HepG2 (cell line): ENCODE data around the gene MATR3. TPM values are rescaled to one million over a fixed set of nuclear protein-coding genes. Genes with fewer than 3 reads are reported as not detected.
A peak's percentile ranks its signal among the peaks of the same experiment; 100 is the strongest.

Experiments
- ATAC-seq: fragments of 200-7000 bp; cut with Tn5 transposase; 3 replicates; pipeline ENCODE4 v1.9.1; 2020; ENCODE audit warnings: mild to moderate bottlenecking, moderate library complexity
- BruUV-seq: library from RNA; stranded (reverse); fragments of 400-500 nt; replicated peaks from 2 replicates; lab custom pipeline; 2021; lab: Mats Ljungman, UMichigan
- CTCF ChIA-PET: fragments of 300-600 bp; formaldehyde crosslinking; extraction: SDS; loops from one replicate; lab custom pipeline; 2021; ENCODE audit warnings: low total read pairs, inconsistent platforms, low intra/inter-chr PET ratio; lab: Yijun Ruan, JAX
- POLR2A ChIA-PET: fragments of 350-600 bp; sonication (Branson Sonifier 250); formaldehyde crosslinking; loops from one replicate; lab custom pipeline; 2020; ENCODE audit warnings: antibody characterized with exemption, inconsistent platforms; lab: Yijun Ruan, JAX
- DNase-seq: peaks from one replicate; pipeline ENCODE4 v3.0.0-alpha.2; 2015; ENCODE audit warnings: low spot score
- FAIRE-seq: peaks from 3 replicates; lab custom pipeline; 2011; peaks lifted over from hg19 to GRCh38; lab: Jason Lieb, UNC
- H2AFZ ChIP-seq: one replicate; pipeline ENCODE4 v1.6.1; 2011; ENCODE audit warnings: low read length, inconsistent platforms
- H3K27ac ChIP-seq: fragments of 300-600 bp; 3 replicates; pipeline ENCODE4 v1.8.0; 2011; ENCODE audit warnings: mixed run types, mild to moderate bottlenecking, mixed read lengths, low read length, inconsistent platforms; ENCODE audit not compliant: insufficient read depth; ENCODE audit errors: extremely low read length
- H3K27me3 ChIP-seq, 2 experiments: fragments of 200-600 bp in 1 of 2; 2 replicates in 1 of 2; 3 replicates in 1 of 2; pipeline versions ENCODE4 v1.6.0 to v1.8.0; 2011; ENCODE audit warnings: low read length in 2 of 2, mild to moderate bottlenecking in 2 of 2, moderate library complexity in 2 of 2, inconsistent platforms in 1 of 2; ENCODE audit not compliant: insufficient read depth in 2 of 2, control insufficient read depth in 1 of 2
- H3K36me3 ChIP-seq, 2 experiments: fragments of 200-600 bp in 1 of 2; replicated peaks in 1 of 2; 2 replicates in 1 of 2; 3 replicates in 1 of 2; pipeline versions ENCODE4 v1.5.1 to v1.8.0; 2011; ENCODE audit warnings: low read length in 2 of 2, inconsistent platforms in 1 of 2; ENCODE audit not compliant: insufficient read depth in 2 of 2, control insufficient read depth in 1 of 2
- H3K4me1 ChIP-seq: 2 replicates; pipeline ENCODE4 v1.5.1; 2012; ENCODE audit warnings: low read length, inconsistent platforms; ENCODE audit not compliant: insufficient read depth
- H3K4me2 ChIP-seq: 2 replicates; pipeline ENCODE4 v1.6.0; 2011; ENCODE audit warnings: low read depth, low read length, inconsistent platforms
- H3K4me3 ChIP-seq, 3 experiments: fragments of 200-600 bp in 1 of 3; sonication (generic), shearing (Covaris generic) in 1 of 3; replicated peaks in 1 of 3; 2 replicates each; pipeline ENCODE4 v1.5.1; 2011 to 2016; ENCODE audit warnings: low read length in 3 of 3, inconsistent platforms in 2 of 3, low read depth in 2 of 3, mild to moderate bottlenecking in 2 of 3, control low read depth in 1 of 3, mixed read lengths in 1 of 3; ENCODE audit not compliant: insufficient read depth in 1 of 3
- H3K79me2 ChIP-seq: one replicate; pipeline ENCODE4 v1.6.1; 2011; ENCODE audit warnings: low read length, inconsistent platforms; ENCODE audit not compliant: insufficient read depth
- H3K9ac ChIP-seq: 2 replicates; pipeline ENCODE4 v1.6.0; 2011; ENCODE audit warnings: mild to moderate bottlenecking, low read depth, low read length, inconsistent platforms; ENCODE audit not compliant: insufficient read depth
- H3K9me3 ChIP-seq: 2 replicates; pipeline ENCODE4 v1.5.1; 2012; ENCODE audit warnings: mild to moderate bottlenecking, low read length
- H4K20me1 ChIP-seq: 2 replicates; pipeline ENCODE4 v1.6.0; 2011; ENCODE audit warnings: inconsistent platforms, mild to moderate bottlenecking, low read length, moderate library complexity; ENCODE audit not compliant: insufficient read depth
- NFKB2 ChIP-seq: sonication (generic); formaldehyde crosslinking; IDR thresholded peaks from 2 replicates; pipeline ENCODE4 v1.4.0; 2020; ENCODE audit warnings: missing genetic modification reagents, borderline replicate concordance
- NONO ChIP-seq, 2 experiments: fragments of 450-650 bp in 1 of 2; sonication (generic) in 1 of 2; formaldehyde crosslinking in 1 of 2; IDR thresholded peaks in 1 of 2; conservative IDR thresholded peaks in 1 of 2; 2 replicates each; pipeline versions ENCODE4 v1.6.1 to v1.8.0; 2017 to 2022; ENCODE audit warnings: mild to moderate bottlenecking in 1 of 2, missing genetic modification reagents in 1 of 2, moderate library complexity in 1 of 2
- PAF1 ChIP-seq: IDR thresholded peaks from 2 replicates; pipeline ENCODE4 v1.6.1; 2016; ENCODE audit warnings: missing genetic modification reagents, missing compliant biosample characterization
- PHB2 ChIP-seq: fragments of 450-650 bp; IDR thresholded peaks from 2 replicates; pipeline ENCODE4 v1.6.1; 2018; ENCODE audit not compliant: partially characterized antibody
- POLR2AphosphoS5 ChIP-seq: IDR thresholded peaks from 2 replicates; pipeline ENCODE4 v1.6.1; 2012; ENCODE audit warnings: low read depth, low read length
- POLR2G ChIP-seq: fragments of 200-400 bp; formaldehyde crosslinking; IDR thresholded peaks from 2 replicates; pipeline ENCODE4 v1.6.1; 2018; ENCODE audit warnings: mild to moderate bottlenecking, low read depth, low read length, moderate library complexity
- SOX6 ChIP-seq, 2 experiments: fragments of 450-650 bp in 1 of 2; sonication (generic) in 1 of 2; formaldehyde crosslinking in 1 of 2; IDR thresholded peaks; 2 replicates each; pipeline versions ENCODE4 v1.4.0 to v1.6.1; 2017 to 2020; ENCODE audit warnings: antibody characterized with exemption in 1 of 2, mild to moderate bottlenecking in 1 of 2, missing genetic modification reagents in 1 of 2
- STAG1 ChIP-seq: sonication (generic); formaldehyde crosslinking; IDR thresholded peaks from 2 replicates; pipeline ENCODE4 v1.4.0; 2020; ENCODE audit warnings: missing genetic modification reagents
- ZBTB42 ChIP-seq: sonication (generic); formaldehyde crosslinking; IDR thresholded peaks from 2 replicates; pipeline ENCODE4 v1.5.0; 2020; ENCODE audit warnings: mild to moderate bottlenecking, missing genetic modification reagents
- ZXDC ChIP-seq: sonication (generic); formaldehyde crosslinking; IDR thresholded peaks from 2 replicates; pipeline ENCODE4 v1.5.0; 2020; ENCODE audit warnings: mild to moderate bottlenecking, missing genetic modification reagents
- WGBS: methylation state at CpG from one replicate; pipeline ENCODE4 v1.1.6; 2017; ENCODE audit warnings: low lambda C conversion rate; 5-methylcytosine and 5-hydroxymethylcytosine counted together
- in situ Hi-C: cut with HindIII; loops from 2 replicates; pipeline ENCODE4 v1.10.0; 2017; ENCODE audit warnings: low pct_unique_long_range_greater_than_20kb; ENCODE audit not compliant: extremely low pct_ligation_motif_present
- intact Hi-C: fragments of 100-400 bp; cut with micrococcal nuclease; formaldehyde crosslinking; loops from one replicate; pipeline ENCODE4 v1.10.0; 2022; ENCODE audit not compliant: unreplicated experiment
- polyA plus RNA-seq, 8 experiments: library from polyadenylated mRNA; depleted of rRNA in 3 of 8; stranded (reverse) in 7 of 8; unstranded in 1 of 8; fragments of >200 nt; fragmentation: Illumina TruSeq in 4 of 8; extraction: Trizol in 4 of 8; gene quantifications; 2 replicates each; pipeline versions ENCODE4 v1.2.1 to v1.2.3, GENCODE V29; 2011 to 2016; ENCODE audit warnings: low read depth in 4 of 8, missing spikeins in 1 of 8, mixed read lengths in 1 of 8; ENCODE audit not compliant: insufficient read depth in 1 of 8
- total RNA-seq, 5 experiments: library from RNA; depleted of rRNA; stranded (reverse); fragments of >200 nt; fragmentation: Illumina TruSeq; extraction: Trizol; gene quantifications; 2 replicates each; pipeline ENCODE4 v1.2.3, GENCODE V29; 2016; ENCODE audit warnings: low read depth in 1 of 5
- TF ChIP-seq, protein P1 (sequence below): sonication (generic); formaldehyde crosslinking; IDR thresholded peaks from 2 replicates; pipeline ENCODE4 v1.5.0; 2020; ENCODE audit warnings: mild to moderate bottlenecking, missing genetic modification reagents, moderate library complexity
- TF ChIP-seq, protein P2 (sequence below): sonication (generic); formaldehyde crosslinking; IDR thresholded peaks from 2 replicates; pipeline ENCODE4 v1.9.0; 2021; ENCODE audit warnings: mild to moderate bottlenecking, missing genetic modification reagents

MATR3 gene
- total and polyA plus RNA-seq, 2 of the 13 experiments (the other 11 are each of a cell fraction or from before 2014, with no cell fraction given) = 94.2 to 341 TPM

GRCh38 chr5:139287890-139288635, 5.5 kb upstream of the MATR3 start:
- Histone ChIP-seq H3K27ac (no peak overlapping the region), H3K79me2 (peaks cover 6% of the 10 kb centered on the region), H3K9me3 (no peaks in the 10 kb centered on the region), H4K20me1 (peaks cover 4% of the 10 kb centered on the region; the same call in 1 of the 2 replicates), H2AFZ (no peak overlapping the region), H3K27me3 (no peaks in the 10 kb centered on the region), H3K36me3 (peaks cover 7 to 16% of the 10 kb centered on the region in 2 experiments), H3K9ac (no peak overlapping the region), H3K4me3 (no peak overlapping the region), H3K4me2 (no peak overlapping the region), H3K4me1 (peaks cover 8% of the 10 kb centered on the region)
- intact Hi-C loops (no loop called here), in situ Hi-C loops (no loop called here)
- CTCF ChIA-PET = no interaction called here
- WGBS = 82% methylated on average over 10 of the region's 10 CpGs
- POLR2A ChIA-PET = interaction anchor here (0.9 to 1.9 kb wide), 3 partner anchors 12 to 54 kb away, joined by 3 to 8 read pairs (median 6); partner anchors contain the start of gene PAIP2
- DNase-seq (no peak), ATAC-seq (peak; percentile 11), FAIRE-seq (no peak)
- BruUV-seq = no TSS peak
- TF ChIP-seq ZXDC (no peak), NONO (IDR thresholded peaks at IDR 0.05) (no peak), NONO (CRISPR knock-in tag; conservative IDR thresholded peaks at IDR 0.05) (no peak), PAF1 (CRISPR knock-in tag) (0 out of 2 replicates have a peak, but pooled peaks have one; percentile 24), PHB2 (no peak), POLR2G (peak; percentile 36; the same call in 1 of the 2 replicates), NFKB2 (CRISPR knock-in tag) (no peak), ZBTB42 (CRISPR knock-in tag) (no peak), STAG1 (CRISPR knock-in tag) (0 out of 2 replicates have a peak, but pooled peaks have one; percentile 15), POLR2AphosphoS5 (peak; percentile 36), SOX6 (IDR thresholded peaks at IDR 0.05) (no peak), SOX6 (CRISPR knock-in tag; IDR thresholded peaks at IDR 0.05) (no peak)
- TF ChIP-seq, protein P1, sequence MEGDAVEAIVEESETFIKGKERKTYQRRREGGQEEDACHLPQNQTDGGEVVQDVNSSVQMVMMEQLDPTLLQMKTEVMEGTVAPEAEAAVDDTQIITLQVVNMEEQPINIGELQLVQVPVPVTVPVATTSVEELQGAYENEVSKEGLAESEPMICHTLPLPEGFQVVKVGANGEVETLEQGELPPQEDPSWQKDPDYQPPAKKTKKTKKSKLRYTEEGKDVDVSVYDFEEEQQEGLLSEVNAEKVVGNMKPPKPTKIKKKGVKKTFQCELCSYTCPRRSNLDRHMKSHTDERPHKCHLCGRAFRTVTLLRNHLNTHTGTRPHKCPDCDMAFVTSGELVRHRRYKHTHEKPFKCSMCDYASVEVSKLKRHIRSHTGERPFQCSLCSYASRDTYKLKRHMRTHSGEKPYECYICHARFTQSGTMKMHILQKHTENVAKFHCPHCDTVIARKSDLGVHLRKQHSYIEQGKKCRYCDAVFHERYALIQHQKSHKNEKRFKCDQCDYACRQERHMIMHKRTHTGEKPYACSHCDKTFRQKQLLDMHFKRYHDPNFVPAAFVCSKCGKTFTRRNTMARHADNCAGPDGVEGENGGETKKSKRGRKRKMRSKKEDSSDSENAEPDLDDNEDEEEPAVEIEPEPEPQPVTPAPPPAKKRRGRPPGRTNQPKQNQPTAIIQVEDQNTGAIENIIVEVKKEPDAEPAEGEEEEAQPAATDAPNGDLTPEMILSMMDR (CRISPR knock-in tag) = peak; percentile 19; the same call in 1 of the 2 replicates
- TF ChIP-seq, protein P2, sequence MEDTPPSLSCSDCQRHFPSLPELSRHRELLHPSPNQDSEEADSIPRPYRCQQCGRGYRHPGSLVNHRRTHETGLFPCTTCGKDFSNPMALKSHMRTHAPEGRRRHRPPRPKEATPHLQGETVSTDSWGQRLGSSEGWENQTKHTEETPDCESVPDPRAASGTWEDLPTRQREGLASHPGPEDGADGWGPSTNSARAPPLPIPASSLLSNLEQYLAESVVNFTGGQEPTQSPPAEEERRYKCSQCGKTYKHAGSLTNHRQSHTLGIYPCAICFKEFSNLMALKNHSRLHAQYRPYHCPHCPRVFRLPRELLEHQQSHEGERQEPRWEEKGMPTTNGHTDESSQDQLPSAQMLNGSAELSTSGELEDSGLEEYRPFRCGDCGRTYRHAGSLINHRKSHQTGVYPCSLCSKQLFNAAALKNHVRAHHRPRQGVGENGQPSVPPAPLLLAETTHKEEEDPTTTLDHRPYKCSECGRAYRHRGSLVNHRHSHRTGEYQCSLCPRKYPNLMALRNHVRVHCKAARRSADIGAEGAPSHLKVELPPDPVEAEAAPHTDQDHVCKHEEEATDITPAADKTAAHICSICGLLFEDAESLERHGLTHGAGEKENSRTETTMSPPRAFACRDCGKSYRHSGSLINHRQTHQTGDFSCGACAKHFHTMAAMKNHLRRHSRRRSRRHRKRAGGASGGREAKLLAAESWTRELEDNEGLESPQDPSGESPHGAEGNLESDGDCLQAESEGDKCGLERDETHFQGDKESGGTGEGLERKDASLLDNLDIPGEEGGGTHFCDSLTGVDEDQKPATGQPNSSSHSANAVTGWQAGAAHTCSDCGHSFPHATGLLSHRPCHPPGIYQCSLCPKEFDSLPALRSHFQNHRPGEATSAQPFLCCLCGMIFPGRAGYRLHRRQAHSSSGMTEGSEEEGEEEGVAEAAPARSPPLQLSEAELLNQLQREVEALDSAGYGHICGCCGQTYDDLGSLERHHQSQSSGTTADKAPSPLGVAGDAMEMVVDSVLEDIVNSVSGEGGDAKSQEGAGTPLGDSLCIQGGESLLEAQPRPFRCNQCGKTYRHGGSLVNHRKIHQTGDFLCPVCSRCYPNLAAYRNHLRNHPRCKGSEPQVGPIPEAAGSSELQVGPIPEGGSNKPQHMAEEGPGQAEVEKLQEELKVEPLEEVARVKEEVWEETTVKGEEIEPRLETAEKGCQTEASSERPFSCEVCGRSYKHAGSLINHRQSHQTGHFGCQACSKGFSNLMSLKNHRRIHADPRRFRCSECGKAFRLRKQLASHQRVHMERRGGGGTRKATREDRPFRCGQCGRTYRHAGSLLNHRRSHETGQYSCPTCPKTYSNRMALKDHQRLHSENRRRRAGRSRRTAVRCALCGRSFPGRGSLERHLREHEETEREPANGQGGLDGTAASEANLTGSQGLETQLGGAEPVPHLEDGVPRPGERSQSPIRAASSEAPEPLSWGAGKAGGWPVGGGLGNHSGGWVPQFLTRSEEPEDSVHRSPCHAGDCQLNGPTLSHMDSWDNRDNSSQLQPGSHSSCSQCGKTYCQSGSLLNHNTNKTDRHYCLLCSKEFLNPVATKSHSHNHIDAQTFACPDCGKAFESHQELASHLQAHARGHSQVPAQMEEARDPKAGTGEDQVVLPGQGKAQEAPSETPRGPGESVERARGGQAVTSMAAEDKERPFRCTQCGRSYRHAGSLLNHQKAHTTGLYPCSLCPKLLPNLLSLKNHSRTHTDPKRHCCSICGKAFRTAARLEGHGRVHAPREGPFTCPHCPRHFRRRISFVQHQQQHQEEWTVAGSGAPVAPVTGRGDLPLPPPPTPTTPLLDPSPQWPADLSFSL (CRISPR knock-in tag) = no peak
